Measurements from ENCODE around the gene RILPL2. TPM values are rescaled to one million over a fixed set of nuclear protein-coding genes. Genes with fewer than 3 reads are reported as not detected.
"Not testable (repeated sequence)": the region's sequence is repeated elsewhere in the genome, so short reads cannot be mapped to it uniquely, and the experiment has no call there.

The RILPL2 gene
- total RNA-seq, 1 donor from 2014 or later: 3.7 TPM

DNA sequence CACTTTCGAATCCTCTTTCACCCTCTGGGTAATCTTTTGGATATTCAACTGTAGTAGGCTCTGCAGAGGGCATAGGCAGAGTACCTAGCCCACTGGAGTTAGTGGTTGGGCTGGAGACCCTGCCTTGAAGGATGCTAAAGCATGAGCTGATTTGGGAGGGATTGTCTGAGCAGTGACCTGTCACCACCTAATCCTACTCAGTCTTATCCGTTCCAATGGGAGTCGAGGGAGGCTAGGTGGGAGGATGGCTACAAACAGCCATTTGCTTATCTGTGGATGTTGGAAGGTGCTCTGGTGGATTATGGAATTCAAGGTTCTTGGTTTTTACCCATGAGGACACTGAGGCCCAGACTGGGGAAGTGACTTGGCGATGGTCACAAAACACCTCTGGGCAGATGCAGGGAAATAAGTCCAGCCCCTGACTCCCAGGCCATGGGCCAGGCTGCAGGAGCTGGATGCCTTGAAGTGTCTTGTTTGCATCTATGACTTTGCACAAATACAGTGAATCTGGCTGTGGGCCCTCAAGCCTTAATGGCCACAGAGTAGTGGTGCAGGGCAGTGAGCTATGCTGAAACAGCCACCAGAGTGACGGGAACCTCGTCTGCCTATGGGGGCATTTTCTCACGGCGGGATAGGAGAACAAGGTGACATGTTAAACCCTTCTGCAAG is 48.8 kb downstream of the RILPL2 start:
- no peak for DNase-seq (ENCODE audit: extremely low read depth, low read depth, low spot score)

DNA sequence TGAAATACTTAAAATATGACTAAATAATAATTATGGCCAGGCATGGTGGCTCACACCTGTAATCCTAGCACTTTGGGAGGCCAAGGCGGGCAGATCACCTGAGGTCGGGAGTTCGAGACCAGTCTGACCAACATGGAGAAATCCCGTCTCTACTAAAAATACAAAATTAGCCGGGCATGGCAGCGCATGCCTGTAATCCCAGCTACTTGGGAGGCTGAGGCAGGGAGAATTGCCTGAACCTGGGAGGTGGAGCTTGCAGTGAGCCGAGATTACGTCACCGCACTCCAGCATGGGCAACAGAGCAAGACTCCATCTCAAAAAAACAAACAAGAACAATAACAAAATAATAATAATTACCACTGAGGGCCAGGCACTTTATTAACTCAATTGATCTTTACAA is 50.9 kb downstream of the RILPL2 start:
- DNase-seq (ENCODE audit: extremely low read depth, low read depth, low spot score): not testable (repeated sequence)

DNA sequence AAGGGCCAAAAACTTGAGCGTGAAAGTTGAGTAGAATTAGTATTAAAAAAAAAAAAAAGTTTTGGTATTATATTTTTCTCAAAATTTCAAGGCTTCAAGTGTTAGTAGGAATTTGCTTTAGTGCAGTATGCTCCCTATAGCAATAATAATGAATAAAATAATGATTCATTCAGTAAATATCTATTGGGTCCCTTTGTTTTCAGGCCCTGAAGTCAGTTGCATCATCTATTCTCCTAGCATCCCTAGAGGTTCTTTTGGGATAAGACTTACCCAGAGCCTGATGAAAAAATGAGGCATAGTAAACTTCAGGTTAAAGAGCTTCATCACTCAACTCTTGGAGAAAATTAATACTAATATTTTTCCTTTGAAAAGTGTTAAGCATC is 51.5 kb downstream of the RILPL2 start:
- no peak for DNase-seq (ENCODE audit: extremely low read depth, low read depth, low spot score)

DNA sequence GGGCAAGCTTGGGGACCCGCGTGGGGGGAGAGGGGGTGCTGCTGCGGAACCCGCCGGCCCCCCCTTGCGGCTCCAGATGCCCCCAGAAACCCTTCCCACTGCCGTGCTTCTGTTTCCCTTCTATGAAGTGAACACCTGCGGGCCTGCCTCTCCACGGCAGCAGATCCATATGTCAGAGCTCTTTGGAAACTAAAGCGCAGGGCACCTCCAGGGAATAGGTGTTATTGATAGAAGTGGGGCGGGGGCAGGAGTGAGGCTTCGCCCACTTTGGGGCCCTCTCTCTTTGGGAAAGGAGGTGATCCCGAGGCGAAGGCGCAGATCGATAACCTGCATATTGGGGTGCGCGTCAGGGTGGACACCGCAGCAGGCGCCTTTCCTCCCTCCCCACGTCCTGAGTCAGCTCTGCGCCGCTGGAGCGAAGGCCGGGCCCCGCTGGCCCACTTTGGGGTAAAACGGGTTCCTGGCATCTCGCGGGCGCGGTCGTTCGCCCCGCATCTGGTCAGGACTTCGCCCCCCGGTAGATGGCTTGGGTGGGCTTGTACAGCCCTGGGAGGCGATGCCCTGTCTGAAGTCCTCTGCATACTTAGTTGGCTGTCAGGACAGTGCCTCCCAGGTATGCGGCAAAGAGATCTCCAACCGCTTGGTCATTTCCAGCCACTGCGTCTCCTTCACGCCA is 52.0 kb downstream of the RILPL2 start:
- DNase-seq (ENCODE audit: extremely low read depth, low read depth, low spot score): no peak

DNA sequence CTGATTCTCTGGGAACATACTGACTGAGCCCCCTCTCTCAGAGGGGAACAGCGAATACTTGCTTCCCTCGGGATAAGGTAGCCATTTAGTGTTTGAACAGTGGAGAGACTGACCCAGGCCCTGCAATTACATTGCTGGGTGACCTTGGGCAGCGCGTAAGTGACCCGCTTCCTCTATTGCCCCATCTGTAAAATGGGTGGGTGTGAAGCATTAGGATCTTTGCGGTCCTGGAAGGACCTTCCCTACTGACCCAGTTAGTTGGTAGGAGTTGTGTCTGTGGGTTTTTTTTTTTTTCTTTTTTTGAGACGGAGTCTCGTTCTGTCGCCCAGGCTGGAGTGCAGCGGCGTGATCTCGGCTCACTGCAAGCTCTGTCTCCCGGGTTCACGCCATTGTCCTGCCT is 53.8 kb downstream of the RILPL2 start:
- DNase-seq (ENCODE audit: extremely low read depth, low read depth, low spot score): no peak

DNA sequence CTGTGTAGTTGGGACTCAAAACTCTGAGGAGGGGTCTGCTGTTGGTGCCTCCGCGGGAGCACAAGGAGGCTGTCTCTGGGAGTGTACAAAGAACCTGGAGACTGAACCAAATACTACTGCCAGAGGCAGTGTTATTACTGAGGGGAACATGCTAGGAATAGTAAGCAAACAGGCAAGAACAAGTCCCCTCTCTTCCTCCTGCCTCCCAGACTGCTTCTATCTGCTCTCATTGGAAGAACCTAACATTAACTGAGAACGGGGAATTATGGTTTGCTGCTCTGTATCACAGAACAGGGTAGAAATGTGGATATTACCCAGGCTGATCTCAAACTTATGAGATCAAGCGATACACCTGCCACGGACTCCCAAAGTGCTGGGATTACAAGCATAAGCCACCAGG is 57.1 kb downstream of the RILPL2 start:
- DNase-seq (ENCODE audit: extremely low read depth, low read depth, low spot score): no peak

DNA sequence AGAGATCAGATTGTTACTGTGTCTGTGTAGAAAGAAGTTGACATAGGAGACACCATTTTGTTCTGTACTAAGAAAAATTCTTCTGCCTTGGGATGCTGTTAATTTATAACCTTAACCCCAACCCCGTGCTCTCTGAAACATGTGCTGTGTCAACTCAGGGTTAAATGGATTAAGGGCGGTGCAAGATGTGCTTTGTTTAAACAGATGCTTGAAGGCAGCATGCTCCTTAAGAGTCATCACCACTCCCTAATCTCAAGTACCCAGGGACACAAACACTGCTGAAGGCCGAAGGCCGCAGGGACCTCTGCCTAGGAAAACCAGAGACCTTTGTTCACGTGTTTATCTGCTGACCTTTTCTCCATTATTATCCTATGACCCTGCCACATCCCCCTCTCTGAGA is 64.1 kb downstream of the RILPL2 start:
- not testable (repeated sequence) for DNase-seq (ENCODE audit: extremely low read depth, low read depth, low spot score)

DNA sequence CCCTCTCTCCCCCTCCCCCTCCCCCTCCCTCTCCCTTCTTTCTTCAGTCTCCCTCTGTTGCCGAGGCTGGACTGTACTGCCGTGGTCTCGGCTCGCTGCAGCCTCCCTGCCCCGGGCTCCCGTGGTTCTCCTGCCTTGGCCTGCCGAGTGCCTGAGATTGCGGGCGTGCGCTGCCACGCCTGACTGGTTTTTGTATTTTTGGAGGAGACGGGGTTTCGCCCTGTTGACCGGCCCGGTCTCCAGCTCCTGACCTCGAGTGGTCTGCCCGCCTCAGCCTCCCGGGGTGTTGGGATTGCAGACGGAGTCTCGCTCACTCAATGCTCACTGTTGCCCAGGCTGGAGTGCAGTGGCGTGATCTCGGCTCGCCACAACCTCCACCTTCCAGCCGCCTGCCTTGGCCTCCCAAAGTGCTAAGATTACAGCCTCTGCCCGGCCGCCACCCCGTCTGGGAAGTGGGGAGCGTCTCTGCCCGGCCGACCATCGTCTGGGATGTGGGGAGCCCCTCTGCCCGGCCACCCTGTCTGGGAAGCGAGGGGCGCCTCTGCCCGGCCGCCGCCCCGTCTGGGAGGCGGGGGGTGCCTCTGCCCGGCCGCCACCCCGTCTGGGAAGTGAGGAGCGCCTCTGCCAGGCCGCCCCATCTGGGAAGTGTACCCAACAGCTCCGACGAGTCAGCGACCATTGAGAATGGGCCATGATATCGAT is 64.7 kb downstream of the RILPL2 start:
- not testable (repeated sequence) for DNase-seq (ENCODE audit: extremely low read depth, low read depth, low spot score)

DNA sequence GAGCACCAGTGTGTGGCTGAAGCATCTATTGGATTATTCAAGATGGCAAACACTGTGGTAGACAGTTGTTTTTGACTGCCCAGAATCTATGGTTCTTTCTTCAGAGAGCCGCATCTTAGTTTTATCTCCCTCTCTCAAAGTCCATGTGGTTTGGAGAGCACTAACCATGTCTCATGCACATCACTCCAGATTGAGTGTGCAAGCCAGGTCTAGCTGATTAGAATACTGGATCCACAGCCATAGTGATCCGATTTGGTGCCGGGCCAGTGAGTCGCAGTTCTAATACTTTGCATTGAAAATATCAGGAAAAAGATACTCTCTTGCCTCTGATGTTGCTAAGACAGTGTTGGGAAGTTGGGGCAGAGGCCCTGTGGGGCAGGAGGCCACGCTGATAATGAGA is 67.3 kb downstream of the RILPL2 start:
- no peak for DNase-seq (ENCODE audit: extremely low read depth, low read depth, low spot score)

DNA sequence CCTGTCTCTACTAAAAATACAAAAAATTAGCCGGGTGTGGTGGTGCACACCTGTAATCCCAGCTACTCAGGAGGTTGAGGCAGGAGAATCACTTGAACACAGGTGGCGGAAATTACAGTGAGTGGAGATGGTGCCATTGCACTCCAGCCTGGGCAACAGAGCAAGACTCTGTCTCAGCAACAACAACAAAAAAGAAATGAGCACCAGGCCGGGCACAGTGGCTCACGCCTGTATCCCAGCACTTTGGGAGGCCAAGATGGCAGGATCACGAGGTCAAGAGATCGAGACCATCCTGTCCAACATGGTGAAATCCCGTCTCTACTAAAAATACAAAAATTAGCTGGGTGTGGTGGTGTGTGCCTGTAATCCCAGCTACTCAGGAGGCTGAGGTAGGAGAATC is 68.1 kb downstream of the RILPL2 start:
- not testable (repeated sequence) for DNase-seq (ENCODE audit: extremely low read depth, low read depth, low spot score)

DNA sequence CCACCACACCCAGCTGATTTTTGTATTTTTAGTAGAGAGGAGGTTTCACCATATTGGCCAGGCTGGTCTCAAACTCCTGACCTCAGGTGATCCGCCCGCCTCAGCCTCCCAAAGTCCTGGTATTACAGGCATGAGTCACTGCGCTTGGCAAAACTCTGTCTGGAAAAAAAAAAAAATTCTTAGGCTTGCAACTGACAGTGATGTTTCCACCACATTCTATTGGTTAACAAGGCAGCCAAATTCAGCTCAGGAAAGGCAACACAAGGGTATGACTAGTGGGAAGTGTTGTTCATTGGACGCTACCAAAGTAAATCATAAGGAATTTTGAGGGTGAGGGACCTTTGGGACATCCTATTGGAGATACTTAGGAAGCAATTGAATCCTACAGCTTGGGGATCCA is 69.0 kb downstream of the RILPL2 start:
- DNase-seq (ENCODE audit: extremely low read depth, low read depth, low spot score): no peak

Other genes starting within 250 kb of the RILPL2 start
- gene MPHOSPH9, start 203.5 kb downstream of the RILPL2 start, total RNA-seq: 26.2 and 31.3 TPM in 2 replicates
- 5.6 and 17.6 TPM in 2 replicates for gene MTRFR, start 203.2 kb downstream of the RILPL2 start, total RNA-seq
- 351 and 376 TPM in 2 replicates for gene CDK2AP1, start 164.8 kb downstream of the RILPL2 start, total RNA-seq
- gene SBNO1, start 71.8 kb downstream of the RILPL2 start, total RNA-seq: 19.4 and 20.2 TPM in 2 replicates
- 28.3 and 55.2 TPM in 2 replicates for gene KMT5A, start 52.6 kb downstream of the RILPL2 start, total RNA-seq
- 11.6 and 15.7 TPM in 2 replicates for gene SNRNP35, start 21.5 kb upstream of the RILPL2 start, total RNA-seq
- 29.5 and 42.2 TPM in 2 replicates for gene RILPL1, start 97.0 kb upstream of the RILPL2 start, total RNA-seq
- 159 and 194 TPM in 2 replicates for gene TMED2, start 147.9 kb upstream of the RILPL2 start, total RNA-seq
- 11.9 and 20.6 TPM in 2 replicates for gene DDX55, start 165.4 kb upstream of the RILPL2 start, total RNA-seq
- 90.2 and 94.2 TPM in 2 replicates for gene EIF2B1, start 197.0 kb upstream of the RILPL2 start, total RNA-seq
- gene GTF2H3, start 197.1 kb upstream of the RILPL2 start, total RNA-seq: 16.4 and 22.7 TPM in 2 replicates
- 10.2 and 10.7 TPM in 2 replicates for gene TCTN2, start 234.4 kb upstream of the RILPL2 start, total RNA-seq